Duodenal mucosa (tissue), 2 donors: Measurements from ENCODE around the gene OR6C68.
"Not testable (repeated sequence)": the region's sequence is repeated elsewhere in the genome, so short reads cannot be mapped to it uniquely, and the experiment has no call there.

Experiments used
- H3K27ac ChIP-seq: one replicate; pipeline ENCODE4 v1.7.0; 2013; ENCODE audit warnings: low read depth, low read length
- H3K27me3 ChIP-seq, 2 donors: one replicate each; pipeline ENCODE4 v1.7.0; 2013; ENCODE audit warnings: low read length in 2 of 2, control low read depth in 1 of 2; ENCODE audit not compliant: insufficient read depth in 2 of 2, control insufficient read depth in 1 of 2
- H3K36me3 ChIP-seq, 2 donors: one replicate each; pipeline ENCODE4 v1.7.0; 2013; ENCODE audit warnings: low read length in 2 of 2, control low read depth in 1 of 2; ENCODE audit not compliant: insufficient read depth in 2 of 2, control insufficient read depth in 1 of 2
- H3K4me1 ChIP-seq, 2 donors: one replicate each; pipeline ENCODE4 v1.7.0; 2013; ENCODE audit warnings: low read length in 2 of 2, control low read depth in 1 of 2; ENCODE audit not compliant: insufficient read depth in 2 of 2, control insufficient read depth in 1 of 2
- H3K4me3 ChIP-seq, 2 donors: one replicate each; pipeline ENCODE4 v1.7.0; 2013; ENCODE audit warnings: low read length in 2 of 2, low read depth in 1 of 2
- H3K9ac ChIP-seq, 2 donors: one replicate each; pipeline ENCODE4 v1.7.0; 2013; ENCODE audit warnings: low read length in 2 of 2, low read depth in 1 of 2
- H3K9me3 ChIP-seq, 2 donors: one replicate each; pipeline ENCODE4 v1.7.0; 2013; ENCODE audit warnings: low read length in 2 of 2, control low read depth in 1 of 2; ENCODE audit not compliant: control insufficient read depth in 1 of 2

The OR6C68 gene

DNA sequence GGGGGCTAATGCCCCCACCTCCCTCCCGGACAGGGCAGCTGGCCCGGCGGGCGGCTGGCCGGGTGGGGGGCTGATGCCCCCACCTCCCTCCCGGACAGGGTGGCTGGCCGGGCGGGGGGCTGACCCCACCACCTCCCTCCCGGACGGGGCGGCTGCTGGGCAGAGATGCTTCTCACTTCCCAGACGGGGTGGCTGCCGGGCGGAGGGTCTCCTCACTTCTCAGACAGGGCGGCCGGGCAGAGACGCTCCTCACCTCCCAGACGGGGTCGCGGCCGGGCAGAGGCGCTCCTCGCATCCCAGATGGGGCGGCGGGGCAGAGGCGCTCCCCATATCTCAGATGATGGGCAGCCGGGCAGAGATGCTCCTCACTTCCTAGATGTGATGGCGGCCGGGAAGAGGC, 13.0 kb upstream of the OR6C68 start:
- not testable (repeated sequence) for H3K27me3 ChIP-seq, H3K4me1 ChIP-seq, H3K27ac ChIP-seq, H3K9ac ChIP-seq, H3K4me3 ChIP-seq, H3K36me3 ChIP-seq, H3K9me3 ChIP-seq

- not testable (repeated sequence) for H3K4me1 ChIP-seq, H3K4me3 ChIP-seq, H3K27ac ChIP-seq, H3K9ac ChIP-seq, H3K27me3 ChIP-seq, H3K9me3 ChIP-seq, H3K36me3 ChIP-seq
Observed at GRCh38 chr12:55484284-55484683, 7.9 kb upstream of the OR6C68 start.

DNA sequence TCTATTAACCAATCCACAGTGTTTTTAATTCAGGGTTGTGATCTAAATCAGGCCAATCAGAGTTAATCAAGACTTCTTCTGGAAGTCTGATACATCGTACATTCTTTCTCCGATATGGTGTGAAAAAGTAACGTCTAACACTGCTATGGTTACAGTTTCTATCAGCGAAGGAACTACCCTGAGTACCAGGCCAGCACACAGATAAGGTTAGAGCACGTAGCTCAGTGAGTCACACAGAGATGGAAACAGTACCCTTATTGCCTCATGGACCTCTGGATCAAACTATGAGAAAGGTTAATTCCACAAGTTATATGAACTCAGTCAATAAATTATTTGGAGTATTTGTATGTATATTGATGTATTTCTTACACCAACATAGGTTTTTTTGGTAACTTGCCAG, 3.3 kb downstream of the OR6C68 start:
- no peak overlapping the region for H3K9ac ChIP-seq
- H3K27ac ChIP-seq = no peak overlapping the region
- H3K4me1 ChIP-seq = no peaks in the 10 kb centered on the region
- no peaks in the 10 kb centered on the region for H3K27me3 ChIP-seq
- no peaks in the 10 kb centered on the region for H3K9me3 ChIP-seq
- H3K36me3 ChIP-seq = no peaks in the 10 kb centered on the region
- no peak overlapping the region for H3K4me3 ChIP-seq

- no peaks in the 10 kb centered on the region for H3K27me3 ChIP-seq
- H3K27ac ChIP-seq = no peak overlapping the region
- H3K9me3 ChIP-seq = no peaks in the 10 kb centered on the region
Observed at GRCh38 chr12:55499231-55499630, 7.1 kb downstream of the OR6C68 start.

DNA sequence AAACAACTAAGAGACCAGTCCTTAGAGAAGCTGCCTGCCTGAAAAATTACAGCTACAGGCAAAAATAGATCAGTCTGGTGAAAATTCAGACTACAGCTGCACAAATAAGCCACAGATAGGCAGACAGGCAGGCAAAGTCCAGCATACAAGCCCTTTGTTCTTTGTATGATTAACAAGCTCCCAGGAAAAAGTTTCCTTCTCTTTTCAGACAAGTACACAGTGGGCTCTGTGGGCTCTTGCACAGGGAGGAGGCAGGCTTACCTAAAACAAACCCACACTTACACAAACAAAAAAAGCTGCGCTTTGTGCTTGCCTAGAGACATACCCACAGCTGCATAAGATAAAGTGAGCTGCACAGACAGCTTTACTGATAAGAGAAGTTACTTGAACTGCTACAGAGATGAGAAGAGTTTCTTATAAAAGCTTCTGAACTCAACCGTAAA, 7.7 kb downstream of the OR6C68 start:
- no peak overlapping the region for H3K27ac ChIP-seq
- H3K36me3 ChIP-seq = no peaks in the 10 kb centered on the region
- no peak overlapping the region for H3K4me3 ChIP-seq
- H3K4me1 ChIP-seq = no peaks in the 10 kb centered on the region
- no peak overlapping the region for H3K9ac ChIP-seq
- no peaks in the 10 kb centered on the region for H3K27me3 ChIP-seq
- H3K9me3 ChIP-seq = no peaks in the 10 kb centered on the region

More at GRCh38 chr12:55499231-55499630, 7.1 kb downstream of the OR6C68 start:
- Histone ChIP-seq H3K4me1 (no peaks in the 10 kb centered on the region), H3K36me3 (no peaks in the 10 kb centered on the region), H3K4me3 (no peak overlapping the region), H3K9ac (no peak overlapping the region)

DNA sequence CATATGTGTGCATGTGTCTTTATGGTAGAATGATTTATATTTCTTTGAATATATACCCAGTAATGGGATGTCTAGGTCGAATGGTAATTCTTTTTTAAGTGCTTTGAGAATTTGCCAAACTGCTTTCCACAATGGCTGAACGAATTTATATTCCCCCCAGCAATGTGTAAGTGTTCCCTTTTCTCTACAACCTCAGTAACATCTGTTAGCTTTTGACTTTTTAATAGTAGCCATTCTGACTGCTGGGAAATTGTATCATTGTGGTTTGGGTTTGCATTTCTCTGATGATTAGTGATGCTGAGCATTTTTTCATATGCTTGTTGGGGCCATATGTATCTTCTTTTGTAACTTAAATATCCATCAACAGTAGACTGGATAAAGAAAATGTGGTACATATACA, 9.4 kb downstream of the OR6C68 start:
- H3K9ac ChIP-seq = no peak overlapping the region
- no peak overlapping the region for H3K27ac ChIP-seq
- no peaks in the 10 kb centered on the region for H3K27me3 ChIP-seq
- no peak overlapping the region for H3K4me3 ChIP-seq
- no peaks in the 10 kb centered on the region for H3K4me1 ChIP-seq
- H3K9me3 ChIP-seq = no peaks in the 10 kb centered on the region
- H3K36me3 ChIP-seq = no peaks in the 10 kb centered on the region

- no peak overlapping the region for H3K4me3 ChIP-seq
- no peaks in the 10 kb centered on the region for H3K27me3 ChIP-seq
- no peak overlapping the region for H3K9ac ChIP-seq
- H3K9me3 ChIP-seq = no peaks in the 10 kb centered on the region
- H3K27ac ChIP-seq = no peak overlapping the region
- no peaks in the 10 kb centered on the region for H3K4me1 ChIP-seq
- H3K36me3 ChIP-seq = no peaks in the 10 kb centered on the region
Observed at GRCh38 chr12:55515696-55516095, 23.5 kb downstream of the OR6C68 start.

DNA sequence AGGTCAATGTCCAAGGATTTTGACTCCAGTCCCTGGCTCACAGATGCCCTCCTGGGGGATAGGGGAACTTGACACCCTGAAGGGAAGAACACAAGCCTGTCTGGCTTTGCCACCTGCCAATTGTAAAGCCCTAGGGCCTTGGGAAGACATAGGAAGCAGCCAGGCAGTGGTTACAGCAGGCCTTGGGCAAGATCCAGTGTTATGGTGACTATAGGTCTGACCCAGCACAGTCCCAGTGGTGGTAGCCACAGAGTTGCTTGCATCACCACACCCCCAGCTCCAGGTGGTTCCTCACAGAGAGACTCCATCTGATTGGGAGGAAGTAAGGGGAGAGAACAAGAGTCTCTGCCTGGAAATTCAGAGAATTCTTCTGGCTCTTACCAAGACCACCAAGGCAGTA, 24.2 kb downstream of the OR6C68 start:
- Histone ChIP-seq H3K4me1 (no peaks in the 10 kb centered on the region), H3K36me3 (no peaks in the 10 kb centered on the region), H3K4me3 (no peak overlapping the region), H3K9me3 (no peaks in the 10 kb centered on the region), H3K27ac (no peak overlapping the region), H3K9ac (no peak overlapping the region), H3K27me3 (no peaks in the 10 kb centered on the region)
